Ishikawa (cell line): Measurements from ENCODE around the gene CEP250.

Source experiments
- CEBPB ChIP-seq: IDR thresholded peaks from 2 replicates; pipeline ENCODE4 v1.6.1; 2012
- CREB1 ChIP-seq: IDR thresholded peaks from 2 replicates; pipeline ENCODE4 v1.6.1; 2012; ENCODE audit warnings: low read depth
- EP300 ChIP-seq: IDR thresholded peaks from 2 replicates; pipeline ENCODE4 v1.6.1; 2012; ENCODE audit warnings: borderline replicate concordance
- NFIC ChIP-seq: IDR thresholded peaks from 2 replicates; pipeline ENCODE4 v1.6.1; 2012
- RAD21 ChIP-seq: IDR thresholded peaks from 2 replicates; pipeline ENCODE4 v1.6.1; 2012; ENCODE audit warnings: low read depth
- TAF1 ChIP-seq: IDR thresholded peaks from 2 replicates; pipeline ENCODE4 v1.6.1; 2012; ENCODE audit warnings: low read depth, mild to moderate bottlenecking
- TCF12 ChIP-seq: IDR thresholded peaks from 2 replicates; pipeline ENCODE4 v1.6.1; 2012; ENCODE audit warnings: low read depth
- TEAD4 ChIP-seq: IDR thresholded peaks from 2 replicates; pipeline ENCODE4 v1.6.1; 2012
- YY1 ChIP-seq: IDR thresholded peaks from 2 replicates; pipeline ENCODE4 v1.6.1; 2012; ENCODE audit warnings: low read depth
- ZBTB7A ChIP-seq: IDR thresholded peaks from 2 replicates; pipeline ENCODE4 v1.6.1; 2012; ENCODE audit warnings: low read depth
- TF ChIP-seq, protein P1 (sequence below): IDR thresholded peaks from 2 replicates; pipeline ENCODE4 v1.6.1; 2012
- TF ChIP-seq, protein P2 (sequence below): IDR thresholded peaks from 2 replicates; pipeline ENCODE4 v1.6.1; 2012
- TF ChIP-seq, protein P3 (sequence below): IDR thresholded peaks from 2 replicates; pipeline ENCODE4 v1.6.1; 2012; ENCODE audit warnings: low read depth, mild to moderate bottlenecking

DNA sequence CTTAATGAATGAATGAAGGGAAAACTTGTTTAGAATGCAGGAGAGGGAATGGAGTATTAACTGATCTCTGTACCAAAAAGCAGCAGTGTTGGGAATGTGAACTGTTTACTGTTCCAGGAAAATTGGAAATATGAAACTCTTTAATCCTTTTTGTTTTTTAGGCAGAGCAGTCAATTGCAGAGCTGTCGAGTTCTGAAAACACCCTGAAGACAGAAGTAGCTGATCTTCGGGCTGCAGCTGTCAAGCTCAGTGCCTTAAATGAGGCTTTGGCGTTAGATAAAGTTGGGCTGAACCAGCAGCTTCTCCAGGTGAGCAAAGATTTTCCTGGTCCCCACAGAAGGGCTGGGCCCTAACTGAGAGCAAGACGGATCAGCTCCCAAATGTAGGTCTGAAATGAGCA is 20.9 kb downstream of the CEP250 start:
- TF ChIP-seq, protein P1, sequence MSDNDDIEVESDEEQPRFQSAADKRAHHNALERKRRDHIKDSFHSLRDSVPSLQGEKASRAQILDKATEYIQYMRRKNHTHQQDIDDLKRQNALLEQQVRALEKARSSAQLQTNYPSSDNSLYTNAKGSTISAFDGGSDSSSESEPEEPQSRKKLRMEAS = no peak
- no peak for TF ChIP-seq TAF1
- no peak for TF ChIP-seq CREB1
- TF ChIP-seq EP300 = no peak
- no peak for TF ChIP-seq NFIC
- TF ChIP-seq TCF12 = no peak
- TF ChIP-seq, protein P2, sequence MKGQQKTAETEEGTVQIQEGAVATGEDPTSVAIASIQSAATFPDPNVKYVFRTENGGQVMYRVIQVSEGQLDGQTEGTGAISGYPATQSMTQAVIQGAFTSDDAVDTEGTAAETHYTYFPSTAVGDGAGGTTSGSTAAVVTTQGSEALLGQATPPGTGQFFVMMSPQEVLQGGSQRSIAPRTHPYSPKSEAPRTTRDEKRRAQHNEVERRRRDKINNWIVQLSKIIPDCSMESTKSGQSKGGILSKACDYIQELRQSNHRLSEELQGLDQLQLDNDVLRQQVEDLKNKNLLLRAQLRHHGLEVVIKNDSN = no peak
- TF ChIP-seq TEAD4 = no peak
- TF ChIP-seq CEBPB = no peak
- TF ChIP-seq, protein P3, sequence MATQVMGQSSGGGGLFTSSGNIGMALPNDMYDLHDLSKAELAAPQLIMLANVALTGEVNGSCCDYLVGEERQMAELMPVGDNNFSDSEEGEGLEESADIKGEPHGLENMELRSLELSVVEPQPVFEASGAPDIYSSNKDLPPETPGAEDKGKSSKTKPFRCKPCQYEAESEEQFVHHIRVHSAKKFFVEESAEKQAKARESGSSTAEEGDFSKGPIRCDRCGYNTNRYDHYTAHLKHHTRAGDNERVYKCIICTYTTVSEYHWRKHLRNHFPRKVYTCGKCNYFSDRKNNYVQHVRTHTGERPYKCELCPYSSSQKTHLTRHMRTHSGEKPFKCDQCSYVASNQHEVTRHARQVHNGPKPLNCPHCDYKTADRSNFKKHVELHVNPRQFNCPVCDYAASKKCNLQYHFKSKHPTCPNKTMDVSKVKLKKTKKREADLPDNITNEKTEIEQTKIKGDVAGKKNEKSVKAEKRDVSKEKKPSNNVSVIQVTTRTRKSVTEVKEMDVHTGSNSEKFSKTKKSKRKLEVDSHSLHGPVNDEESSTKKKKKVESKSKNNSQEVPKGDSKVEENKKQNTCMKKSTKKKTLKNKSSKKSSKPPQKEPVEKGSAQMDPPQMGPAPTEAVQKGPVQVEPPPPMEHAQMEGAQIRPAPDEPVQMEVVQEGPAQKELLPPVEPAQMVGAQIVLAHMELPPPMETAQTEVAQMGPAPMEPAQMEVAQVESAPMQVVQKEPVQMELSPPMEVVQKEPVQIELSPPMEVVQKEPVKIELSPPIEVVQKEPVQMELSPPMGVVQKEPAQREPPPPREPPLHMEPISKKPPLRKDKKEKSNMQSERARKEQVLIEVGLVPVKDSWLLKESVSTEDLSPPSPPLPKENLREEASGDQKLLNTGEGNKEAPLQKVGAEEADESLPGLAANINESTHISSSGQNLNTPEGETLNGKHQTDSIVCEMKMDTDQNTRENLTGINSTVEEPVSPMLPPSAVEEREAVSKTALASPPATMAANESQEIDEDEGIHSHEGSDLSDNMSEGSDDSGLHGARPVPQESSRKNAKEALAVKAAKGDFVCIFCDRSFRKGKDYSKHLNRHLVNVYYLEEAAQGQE = no peak
- TF ChIP-seq RAD21 = no peak
- no peak for TF ChIP-seq YY1
- TF ChIP-seq ZBTB7A = no peak
